Epithelial cell of esophagus (primary cell): ENCODE measurements around the gene DYSF.

ENCODE experiments used
- DNase-seq: peaks from one replicate; pipeline ENCODE4 v3.0.0; 2010; ENCODE audit warnings: low read depth
- H3K4me3 ChIP-seq: 2 replicates; pipeline ENCODE4 v1.5.1; 2011; ENCODE audit warnings: mild to moderate bottlenecking, low read length, control low read depth
- TF ChIP-seq, protein P1 (sequence below): IDR thresholded peaks from 2 replicates; pipeline ENCODE4 v1.5.1; 2011; ENCODE audit warnings: low read depth, mild to moderate bottlenecking, low read length, control low read depth, inconsistent platforms; ENCODE audit not compliant: insufficient read depth; ENCODE audit errors: missing control alignments

Gene DYSF

GRCh38 chr2:71728036-71728435 is 274.7 kb downstream of the DYSF start:
- no peak for DNase-seq

DNA sequence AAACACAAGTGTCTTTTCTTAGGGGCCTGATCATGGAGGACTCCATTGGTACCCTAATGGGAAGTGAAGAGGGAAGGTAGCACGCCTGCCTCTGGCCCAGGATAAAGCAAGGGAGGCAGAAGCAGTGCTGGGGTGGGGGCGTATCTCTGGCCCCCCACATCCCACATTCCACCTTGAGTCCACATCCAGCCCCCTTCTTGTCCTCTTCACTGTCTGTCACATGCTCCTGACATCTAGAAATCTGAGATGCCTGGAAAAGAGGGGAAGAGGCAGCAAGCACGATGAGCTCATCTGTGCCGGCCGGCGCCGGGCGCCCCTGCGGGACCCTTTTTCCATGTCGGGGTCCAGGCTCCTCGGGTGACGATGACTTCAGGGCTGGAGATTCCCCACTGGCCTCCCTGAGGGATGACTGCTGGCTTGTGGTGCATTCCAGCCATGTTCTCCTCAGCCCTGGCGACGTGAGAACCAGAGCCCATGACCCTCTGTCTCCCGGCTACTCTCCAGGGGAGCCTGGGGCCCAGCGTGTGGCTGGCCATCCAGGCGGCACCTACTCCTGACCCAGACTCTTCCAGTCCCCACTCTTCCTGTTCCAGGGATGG is 277.5 kb downstream of the DYSF start:
- TF ChIP-seq, protein P1, sequence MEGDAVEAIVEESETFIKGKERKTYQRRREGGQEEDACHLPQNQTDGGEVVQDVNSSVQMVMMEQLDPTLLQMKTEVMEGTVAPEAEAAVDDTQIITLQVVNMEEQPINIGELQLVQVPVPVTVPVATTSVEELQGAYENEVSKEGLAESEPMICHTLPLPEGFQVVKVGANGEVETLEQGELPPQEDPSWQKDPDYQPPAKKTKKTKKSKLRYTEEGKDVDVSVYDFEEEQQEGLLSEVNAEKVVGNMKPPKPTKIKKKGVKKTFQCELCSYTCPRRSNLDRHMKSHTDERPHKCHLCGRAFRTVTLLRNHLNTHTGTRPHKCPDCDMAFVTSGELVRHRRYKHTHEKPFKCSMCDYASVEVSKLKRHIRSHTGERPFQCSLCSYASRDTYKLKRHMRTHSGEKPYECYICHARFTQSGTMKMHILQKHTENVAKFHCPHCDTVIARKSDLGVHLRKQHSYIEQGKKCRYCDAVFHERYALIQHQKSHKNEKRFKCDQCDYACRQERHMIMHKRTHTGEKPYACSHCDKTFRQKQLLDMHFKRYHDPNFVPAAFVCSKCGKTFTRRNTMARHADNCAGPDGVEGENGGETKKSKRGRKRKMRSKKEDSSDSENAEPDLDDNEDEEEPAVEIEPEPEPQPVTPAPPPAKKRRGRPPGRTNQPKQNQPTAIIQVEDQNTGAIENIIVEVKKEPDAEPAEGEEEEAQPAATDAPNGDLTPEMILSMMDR = no peak
- no peak overlapping the region for H3K4me3 ChIP-seq
- DNase-seq = no peak

More at GRCh38 chr2:71728036-71728435, 274.7 kb downstream of the DYSF start:
- no peak overlapping the region for H3K4me3 ChIP-seq
- TF ChIP-seq, protein P1 = no peak

GRCh38 chr2:71734620-71735019 is 281.3 kb downstream of the DYSF start:
- no peak for DNase-seq
- no peak overlapping the region for H3K4me3 ChIP-seq
- TF ChIP-seq, protein P1 = no peak

GRCh38 chr2:71735676-71736075 is 282.3 kb downstream of the DYSF start:
- no peak for DNase-seq
- TF ChIP-seq, protein P1 = no peak
- no peak overlapping the region for H3K4me3 ChIP-seq
